ENCODE data around the gene MAJIN.
A peak's percentile ranks its signal among the peaks of the same experiment; 100 is the strongest.

MAJIN gene

GRCh38 chr11:65014726-65015227 lies 42.9 kb upstream of the MAJIN start:
- H3K27me3 ChIP-seq (ENCODE audit: low read length), result no peaks in the 10 kb centered on the region
- peak overlapping the region; percentile 82 for H3K4me2 ChIP-seq (ENCODE audit: low read depth, low read length, poor library complexity, severe bottlenecking)
- H3K9ac ChIP-seq (ENCODE audit: low read length), result peak overlapping the region; percentile 74
- no peaks in the 10 kb centered on the region for H3K9me2 ChIP-seq (replicated peaks; ENCODE audit: insufficient read depth, low read length)
- no peaks in the 10 kb centered on the region for H3K36me3 ChIP-seq (ENCODE audit: low read length)
- peak overlapping the region; percentile 88 for H3K27ac ChIP-seq (ENCODE audit: low read depth, low read length)
- H4K20me1 ChIP-seq (ENCODE audit: low read depth, low read length), result no peaks in the 10 kb centered on the region
- H3F3A ChIP-seq (ENCODE audit: insufficient read depth), result 0 out of 2 replicates have a peak, but pooled peaks cover 4% of the 10 kb centered on the region
- peak overlapping the region; percentile 85 for H2AFZ ChIP-seq (ENCODE audit: low read depth, low read length, severe bottlenecking)
- TF ChIP-seq EZH2phosphoT487 (conservative IDR thresholded peaks at IDR 0.05; ENCODE audit: low read length), result no peak
- TF ChIP-seq, protein P1, sequence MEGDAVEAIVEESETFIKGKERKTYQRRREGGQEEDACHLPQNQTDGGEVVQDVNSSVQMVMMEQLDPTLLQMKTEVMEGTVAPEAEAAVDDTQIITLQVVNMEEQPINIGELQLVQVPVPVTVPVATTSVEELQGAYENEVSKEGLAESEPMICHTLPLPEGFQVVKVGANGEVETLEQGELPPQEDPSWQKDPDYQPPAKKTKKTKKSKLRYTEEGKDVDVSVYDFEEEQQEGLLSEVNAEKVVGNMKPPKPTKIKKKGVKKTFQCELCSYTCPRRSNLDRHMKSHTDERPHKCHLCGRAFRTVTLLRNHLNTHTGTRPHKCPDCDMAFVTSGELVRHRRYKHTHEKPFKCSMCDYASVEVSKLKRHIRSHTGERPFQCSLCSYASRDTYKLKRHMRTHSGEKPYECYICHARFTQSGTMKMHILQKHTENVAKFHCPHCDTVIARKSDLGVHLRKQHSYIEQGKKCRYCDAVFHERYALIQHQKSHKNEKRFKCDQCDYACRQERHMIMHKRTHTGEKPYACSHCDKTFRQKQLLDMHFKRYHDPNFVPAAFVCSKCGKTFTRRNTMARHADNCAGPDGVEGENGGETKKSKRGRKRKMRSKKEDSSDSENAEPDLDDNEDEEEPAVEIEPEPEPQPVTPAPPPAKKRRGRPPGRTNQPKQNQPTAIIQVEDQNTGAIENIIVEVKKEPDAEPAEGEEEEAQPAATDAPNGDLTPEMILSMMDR (IDR thresholded peaks at IDR 0.05; ENCODE audit: insufficient read depth, low read length, poor library complexity, severe bottlenecking), result no peak
- H3K4me3 ChIP-seq (ENCODE audit: insufficient read depth, low read length, poor library complexity, severe bottlenecking), result peak overlapping the region; percentile 96
- peaks cover 24% of the 10 kb centered on the region for H3K79me2 ChIP-seq (ENCODE audit: insufficient read depth, low read length)
- no peaks in the 10 kb centered on the region for H3K9me3 ChIP-seq (ENCODE audit: insufficient read depth, low read length)

DNA sequence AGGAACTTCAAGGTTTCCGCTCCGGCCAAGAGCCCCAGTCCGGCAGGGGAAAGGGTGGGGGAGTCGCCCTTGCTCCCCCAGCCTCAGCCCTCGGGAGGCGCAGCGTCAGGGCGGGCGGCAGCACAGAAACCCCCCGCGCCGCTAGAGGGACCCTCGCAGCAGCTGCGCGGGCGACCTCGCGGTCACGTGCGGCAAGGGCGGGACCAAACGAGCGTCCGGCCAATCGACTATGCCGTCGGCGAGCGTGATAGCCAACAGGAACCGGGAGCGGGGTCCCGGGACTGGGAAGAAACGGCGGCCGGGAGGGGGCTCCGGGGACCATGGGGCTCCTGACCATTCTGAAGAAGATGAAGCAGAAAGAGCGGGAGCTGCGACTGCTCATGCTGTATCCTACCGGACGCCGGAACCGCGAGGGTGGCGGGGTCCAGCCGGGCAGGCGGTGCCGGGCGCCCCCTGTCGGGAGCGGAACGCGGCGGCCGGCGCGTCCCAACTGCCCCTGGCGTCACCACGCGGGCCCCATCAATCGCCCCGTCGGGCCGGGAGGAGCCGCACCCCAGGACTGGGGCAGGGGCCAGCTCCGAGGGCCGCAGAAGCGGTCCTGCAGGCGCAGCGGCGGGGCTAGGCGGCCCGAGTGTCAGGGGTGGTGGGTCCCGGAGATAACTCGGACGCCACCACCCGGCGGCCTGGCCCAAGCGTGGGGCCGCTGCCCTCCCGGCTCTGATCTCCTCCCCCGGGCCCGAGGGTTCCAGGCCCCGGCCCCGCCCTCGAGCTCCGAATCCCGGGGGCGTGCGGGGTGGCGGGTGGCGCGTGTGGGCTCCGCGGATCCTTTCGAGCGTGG lies 42.2 kb upstream of the MAJIN start, which contains the start of gene ARL2:
TSS of gene ARL2 (plus strand) at position 273 of the 838 bp plus-strand sequence. CDS start at position 321, 48 bp downstream.
- Histone ChIP-seq H3K4me2 (ENCODE audit: low read depth, low read length, poor library complexity, severe bottlenecking) (peak within 1 kb of the TSS; percentile 82), H2AFZ (ENCODE audit: low read depth, low read length, severe bottlenecking) (peak within 1 kb of the TSS; percentile 85), H3K4me3 (ENCODE audit: insufficient read depth, low read length, poor library complexity, severe bottlenecking) (peak within 1 kb of the TSS; percentile 96), H3F3A (ENCODE audit: insufficient read depth) (0 out of 2 replicates have a peak, but pooled peaks cover 4% of the 10 kb centered on the region), H3K27me3 (ENCODE audit: low read length) (no peaks in the 10 kb centered on the region), H3K9me3 (ENCODE audit: insufficient read depth, low read length) (no peaks in the 10 kb centered on the region), H3K79me2 (ENCODE audit: insufficient read depth, low read length) (peaks cover 24% of the 10 kb centered on the region), H3K27ac (ENCODE audit: low read depth, low read length) (peak within 1 kb of the TSS; percentile 88), H3K9ac (ENCODE audit: low read length) (peak within 1 kb of the TSS; percentile 74), H3K36me3 (ENCODE audit: low read length) (no peaks in the 10 kb centered on the region), H4K20me1 (ENCODE audit: low read depth, low read length) (no peaks in the 10 kb centered on the region), H3K9me2 (replicated peaks; ENCODE audit: insufficient read depth, low read length) (no peaks in the 10 kb centered on the region)
- no peak for TF ChIP-seq EZH2phosphoT487 (conservative IDR thresholded peaks at IDR 0.05; ENCODE audit: low read length)
- TF ChIP-seq, protein P1 (IDR thresholded peaks at IDR 0.05; ENCODE audit: insufficient read depth, low read length, poor library complexity, severe bottlenecking), result peak; percentile 65

DNA sequence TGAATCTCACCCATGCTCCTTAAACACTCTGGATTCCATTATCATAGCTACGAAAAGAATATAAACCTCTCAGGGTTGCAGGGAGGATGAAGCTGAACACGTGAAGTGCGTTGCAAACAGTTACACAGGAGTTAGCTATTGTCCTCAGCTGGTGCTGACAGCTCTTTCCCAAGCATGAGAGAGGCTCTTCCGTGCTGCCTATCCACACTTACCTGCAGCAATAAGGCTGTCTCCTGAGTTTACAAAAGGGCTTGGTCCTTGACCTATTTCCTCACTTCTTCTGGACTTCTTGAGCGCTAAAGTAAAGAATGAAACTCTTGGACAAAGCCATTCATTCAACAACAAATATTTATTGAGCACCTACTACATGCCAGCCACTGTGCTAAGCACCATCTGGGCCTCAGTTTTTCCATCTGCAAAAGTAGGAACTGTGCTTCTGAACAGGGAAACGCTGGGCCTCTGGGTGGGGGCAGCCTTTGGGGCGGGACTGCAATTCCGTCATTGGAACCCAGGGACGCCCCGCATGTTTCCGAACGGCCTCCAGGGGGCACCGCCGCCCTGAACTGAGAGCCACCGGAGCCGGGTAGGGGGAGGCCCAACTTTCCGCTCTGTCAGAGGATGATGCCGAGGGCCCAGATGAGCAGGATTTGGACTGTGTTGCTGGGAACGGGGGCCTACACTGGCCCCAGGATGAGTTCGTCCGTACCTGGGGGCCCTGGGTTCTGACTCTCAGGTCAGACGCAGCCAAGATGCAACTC lies 41.4 kb upstream of the MAJIN start:
- Histone ChIP-seq H3K9me3 (ENCODE audit: insufficient read depth, low read length) (no peaks in the 10 kb centered on the region), H3K27me3 (ENCODE audit: low read length) (no peaks in the 10 kb centered on the region), H3K36me3 (ENCODE audit: low read length) (no peaks in the 10 kb centered on the region), H4K20me1 (ENCODE audit: low read depth, low read length) (no peaks in the 10 kb centered on the region), H2AFZ (ENCODE audit: low read depth, low read length, severe bottlenecking) (peak overlapping the region; percentile 85), H3K4me2 (ENCODE audit: low read depth, low read length, poor library complexity, severe bottlenecking) (peak overlapping the region; percentile 82), H3K79me2 (ENCODE audit: insufficient read depth, low read length) (peaks cover 24% of the 10 kb centered on the region), H3F3A (ENCODE audit: insufficient read depth) (0 out of 2 replicates have a peak, but pooled peaks cover 4% of the 10 kb centered on the region), H3K9me2 (replicated peaks; ENCODE audit: insufficient read depth, low read length) (no peaks in the 10 kb centered on the region), H3K4me3 (ENCODE audit: insufficient read depth, low read length, poor library complexity, severe bottlenecking) (peak overlapping the region; percentile 96), H3K27ac (ENCODE audit: low read depth, low read length) (peak overlapping the region; percentile 88), H3K9ac (ENCODE audit: low read length) (peak overlapping the region; percentile 74)
- no peak for TF ChIP-seq EZH2phosphoT487 (conservative IDR thresholded peaks at IDR 0.05; ENCODE audit: low read length)
- TF ChIP-seq, protein P1 (IDR thresholded peaks at IDR 0.05; ENCODE audit: insufficient read depth, low read length, poor library complexity, severe bottlenecking), result peak; percentile 66
